Amygdala (tissue), 56 donors: ENCODE data around the gene TPPP.

Source experiments
- DNase-seq, 56 donors: peaks; one replicate each; lab custom pipeline; 2025; lab: John Stamatoyannopoulos, UW

The TPPP gene

GRCh38 chr5:668283-668995 lies 24.7 kb downstream of the TPPP start:
- DNase-seq = peak in 18 of 56 donors; percentile 16 to 60 (median 46)

GRCh38 chr5:666816-667498 lies 26.2 kb downstream of the TPPP start:
- no peak for DNase-seq

GRCh38 chr5:665956-666711 lies 27.0 kb downstream of the TPPP start:
- no peak for DNase-seq

GRCh38 chr5:665541-665955 lies 27.6 kb downstream of the TPPP start:
- no peak for DNase-seq

- DNase-seq = no peak
Measured at GRCh38 chr5:664994-665360, 28.2 kb downstream of the TPPP start.

GRCh38 chr5:664343-664993 lies 28.7 kb downstream of the TPPP start:
- DNase-seq = no peak

GRCh38 chr5:663436-664342 lies 29.5 kb downstream of the TPPP start:
- no peak for DNase-seq

- DNase-seq = no peak
Measured at GRCh38 chr5:662751-663435, 30.3 kb downstream of the TPPP start.

GRCh38 chr5:661891-662750 lies 31.0 kb downstream of the TPPP start:
- DNase-seq = no peak

GRCh38 chr5:660491-661030 lies 32.6 kb downstream of the TPPP start:
- no peak for DNase-seq

GRCh38 chr5:659496-660263 lies 33.5 kb downstream of the TPPP start:
- DNase-seq = no peak

- DNase-seq = no peak
Measured at GRCh38 chr5:658103-658502, 35.0 kb downstream of the TPPP start.

- no peak for DNase-seq
Measured at GRCh38 chr5:657570-657969, 35.6 kb downstream of the TPPP start.

- no peak for DNase-seq
Measured at GRCh38 chr5:655406-655805, 37.7 kb downstream of the TPPP start.

GRCh38 chr5:654071-654778 lies 38.9 kb downstream of the TPPP start:
- DNase-seq = no peak

GRCh38 chr5:652773-653350 lies 40.3 kb downstream of the TPPP start:
- no peak for DNase-seq
